Tibial nerve (tissue), 4 donors: Measurements from ENCODE around the gene NOVA2. TPM values are rescaled to one million over a fixed set of nuclear protein-coding genes. Genes with fewer than 3 reads are reported as not detected.

Experiments used
- DNase-seq, 2 donors: peaks; one replicate each; pipeline ENCODE4 v3.0.0-alpha.2; 2019; ENCODE audit warnings: low spot score in 2 of 2
- H3K27ac ChIP-seq, 4 donors: fragments of 200-600 bp; sonication (generic) in 3 of 4; one replicate each; pipeline ENCODE4 v1.5.1; 2017 to 2019; ENCODE audit warnings: mild to moderate bottlenecking in 1 of 4
- H3K27me3 ChIP-seq, 2 donors: fragments of 200-600 bp; sonication (generic) in 1 of 2; one replicate each; pipeline versions ENCODE4 v1.5.1 to v1.6.0; 2017 to 2019
- H3K36me3 ChIP-seq, 3 donors: fragments of 200-600 bp; sonication (generic); one replicate each; pipeline ENCODE4 v1.5.1; 2018 to 2019
- H3K4me1 ChIP-seq, 4 donors: fragments of 200-600 bp; sonication (generic) in 3 of 4; one replicate each; pipeline ENCODE4 v1.5.1; 2017 to 2019
- H3K4me3 ChIP-seq, 4 donors: fragments of 200-600 bp; sonication (generic) in 3 of 4; one replicate each; pipeline ENCODE4 v1.5.1; 2017 to 2019; ENCODE audit warnings: mild to moderate bottlenecking in 1 of 4, moderate library complexity in 1 of 4
- H3K9me3 ChIP-seq, 4 donors: fragments of 200-600 bp; sonication (generic) in 3 of 4; one replicate each; pipeline ENCODE4 v1.5.1; 2017 to 2019
- CTCF ChIP-seq, 5 experiments: fragments of 200-600 bp in 3 of 5; fragments of 450-650 bp in 2 of 5; sonication (generic) in 3 of 5; IDR thresholded peaks; one replicate each; pipeline ENCODE4 v1.5.1; 2016 to 2019; ENCODE audit warnings: antibody characterized with exemption in 5 of 5, mild to moderate bottlenecking in 3 of 5, moderate library complexity in 2 of 5
- EP300 ChIP-seq, 2 donors: sonication (generic); formaldehyde crosslinking; IDR thresholded peaks; one replicate each; pipeline ENCODE4 v1.6.1; 2017; ENCODE audit warnings: antibody characterized with exemption in 2 of 2, mild to moderate bottlenecking in 1 of 2
- POLR2A ChIP-seq, 2 donors: fragments of 450-650 bp; IDR thresholded peaks; one replicate each; pipeline ENCODE4 v1.6.1; 2017; ENCODE audit warnings: antibody characterized with exemption in 2 of 2, mild to moderate bottlenecking in 2 of 2, moderate library complexity in 2 of 2
- WGBS, 2 donors: methylation state at CpG; one replicate each; pipeline ENCODE4 v1.1.5; 2018; 5-methylcytosine and 5-hydroxymethylcytosine counted together
- total RNA-seq, 4 donors: library from RNA; depleted of rRNA; stranded (reverse); fragments of >200 nt; gene quantifications; one replicate each; pipeline ENCODE4 v1.1.0, GENCODE V29; 2016

NOVA2 gene
- total RNA-seq, 4 donors from 2014 or later: 1.5 to 6.9 (median 1.7) TPM

DNA sequence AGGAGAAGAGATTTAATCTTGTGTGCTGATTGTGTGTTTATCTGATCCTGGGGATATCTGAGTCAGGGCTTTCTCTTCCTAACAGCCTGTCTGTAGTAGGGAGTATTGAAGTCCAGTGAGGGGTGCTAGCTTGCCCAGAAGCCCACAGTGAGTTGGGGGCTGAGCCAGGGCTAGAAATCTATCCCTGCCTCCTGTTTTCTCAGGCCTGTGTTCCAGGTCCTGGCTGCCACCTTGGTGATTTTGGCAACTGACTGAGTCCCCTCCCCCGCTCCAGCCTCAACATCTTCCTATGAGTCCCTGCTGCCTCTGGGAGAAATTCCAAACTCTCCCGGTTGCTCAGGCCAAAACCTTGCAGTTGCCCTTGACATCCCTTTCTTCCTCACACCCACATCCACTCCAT, 7.7 kb upstream of the NOVA2 start:
- H3K27me3 ChIP-seq: peaks cover 0 to 58% of the 10 kb centered on the region in 2 donors
- no peaks in the 10 kb centered on the region for H3K4me1 ChIP-seq
- DNase-seq: no peak
- TF ChIP-seq POLR2A (IDR thresholded peaks at IDR 0.05): no peak
- no peak for TF ChIP-seq CTCF (IDR thresholded peaks at IDR 0.05)
- TF ChIP-seq EP300 (IDR thresholded peaks at IDR 0.05): no peak
- 38 to 45% methylated on average over 2 of the region's 2 CpGs for WGBS, 2 donors
- H3K9me3 ChIP-seq: no peaks in the 10 kb centered on the region
- H3K36me3 ChIP-seq: no peaks in the 10 kb centered on the region
- no peak overlapping the region for H3K27ac ChIP-seq
- no peak overlapping the region for H3K4me3 ChIP-seq

DNA sequence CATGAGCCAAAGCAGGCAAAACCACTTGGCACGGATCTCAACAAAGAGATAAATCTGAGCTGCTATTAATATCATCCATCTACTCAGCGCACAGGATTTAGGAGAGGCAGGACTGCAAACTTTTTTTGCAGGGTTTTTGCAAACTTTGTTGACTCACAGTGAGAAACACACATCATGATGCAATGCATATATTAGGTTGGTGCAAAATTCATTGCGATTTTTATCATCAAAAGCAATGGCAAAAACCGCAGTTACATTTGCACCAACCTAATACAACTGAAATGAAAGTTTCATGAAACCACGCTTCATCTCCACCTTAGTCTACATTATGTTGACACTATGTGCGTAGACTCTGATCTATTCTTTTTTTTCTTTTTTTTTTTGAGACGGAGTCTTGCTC, 4.5 kb upstream of the NOVA2 start:
- no peak for DNase-seq
- H3K27me3 ChIP-seq: peaks cover 0 to 74% of the 10 kb centered on the region in 2 donors
- 77 to 87% methylated on average over 7 of the region's 7 CpGs for WGBS, 2 donors
- H3K4me3 ChIP-seq: no peak overlapping the region
- peaks cover 0 to 4% (median 0%) of the 10 kb centered on the region in 4 donors for H3K9me3 ChIP-seq
- no peak overlapping the region for H3K27ac ChIP-seq
- H3K36me3 ChIP-seq: no peaks in the 10 kb centered on the region
- TF ChIP-seq EP300 (IDR thresholded peaks at IDR 0.05) (no peak), POLR2A (IDR thresholded peaks at IDR 0.05) (no peak), CTCF (IDR thresholded peaks at IDR 0.05) (no peak)
- peaks cover 0 to under 1% (median 0%) of the 10 kb centered on the region in 4 donors for H3K4me1 ChIP-seq

DNA sequence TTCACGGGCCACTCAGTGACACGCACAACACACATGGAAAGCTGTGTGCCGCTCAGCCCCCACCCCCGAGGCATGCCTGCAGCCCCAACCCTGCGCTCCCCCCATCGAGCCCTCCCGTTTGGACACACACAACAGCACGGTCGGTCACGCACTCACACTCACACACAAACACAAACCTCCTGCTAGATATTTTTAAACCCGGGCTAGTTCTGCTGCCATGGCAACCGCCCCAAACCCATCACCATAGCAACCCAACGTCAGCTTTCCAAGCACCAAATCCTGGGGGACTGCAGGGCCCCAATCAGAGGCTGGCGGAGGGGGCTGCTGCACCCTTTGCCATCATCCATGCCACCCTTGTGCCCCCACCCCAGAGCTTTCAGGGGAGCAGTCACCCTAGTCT, 2.5 kb upstream of the NOVA2 start:
- 34 to 44% methylated on average over 7 to 14 of the region's 14 CpGs for WGBS, 2 donors
- peaks cover 0 to 79% of the 10 kb centered on the region in 2 donors for H3K27me3 ChIP-seq
- DNase-seq: no peak
- H3K4me1 ChIP-seq: peaks cover 0 to 7% (median 0%) of the 10 kb centered on the region in 4 donors
- H3K9me3 ChIP-seq: peaks cover 0 to 4% (median 0%) of the 10 kb centered on the region in 4 donors
- no peak overlapping the region for H3K27ac ChIP-seq
- TF ChIP-seq POLR2A (IDR thresholded peaks at IDR 0.05) (no peak), EP300 (IDR thresholded peaks at IDR 0.05) (no peak), CTCF (IDR thresholded peaks at IDR 0.05) (no peak)
- no peak overlapping the region for H3K4me3 ChIP-seq
- H3K36me3 ChIP-seq: no peaks in the 10 kb centered on the region

DNA sequence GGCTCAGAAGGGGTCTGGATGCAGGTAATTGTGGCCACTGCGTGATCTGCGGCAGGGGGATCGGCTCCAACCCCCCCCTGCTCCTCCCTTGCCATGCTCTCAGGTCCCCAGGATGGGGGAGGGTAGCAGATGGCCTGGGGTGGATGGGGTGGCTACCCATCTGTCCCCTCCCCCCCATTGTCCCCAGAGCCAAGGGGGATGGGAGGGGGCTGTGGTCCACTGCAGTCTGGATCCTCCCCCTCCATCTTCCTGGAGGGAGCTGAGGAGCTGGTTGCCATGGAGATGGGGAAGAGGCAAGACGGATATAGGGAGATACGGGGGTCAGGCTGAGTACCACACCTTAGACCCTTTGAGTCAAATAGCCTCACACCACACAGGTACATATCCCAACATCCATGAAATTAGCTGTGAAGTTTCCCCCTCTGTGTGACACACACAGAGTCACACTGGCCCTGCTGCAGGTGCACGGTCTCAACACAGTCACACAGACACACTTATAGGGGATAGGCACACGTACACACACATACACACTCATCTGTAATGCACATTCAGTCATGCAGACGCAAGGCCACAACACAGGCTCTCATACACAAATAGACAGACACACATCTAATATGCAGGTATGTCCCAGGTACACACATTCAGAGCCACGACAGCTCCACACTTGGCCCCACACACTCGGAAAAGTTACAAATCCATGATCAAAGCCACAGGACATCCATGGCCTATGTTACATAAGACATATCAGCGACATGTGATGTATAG, 1.8 kb upstream of the NOVA2 start:
- Histone ChIP-seq H3K4me3 (no peak overlapping the region), H3K4me1 (peaks cover 0 to 7% (median 0%) of the 10 kb centered on the region in 4 donors), H3K9me3 (peaks cover 0 to 4% (median 0%) of the 10 kb centered on the region in 4 donors), H3K27ac (no peak overlapping the region), H3K27me3 (peaks cover 0 to 85% of the 10 kb centered on the region in 2 donors), H3K36me3 (no peaks in the 10 kb centered on the region)
- TF ChIP-seq POLR2A (IDR thresholded peaks at IDR 0.05) (no peak), EP300 (IDR thresholded peaks at IDR 0.05) (no peak), CTCF (IDR thresholded peaks at IDR 0.05) (no peak)
- WGBS, 2 donors: 73 to 76% methylated on average over 11 of the region's 11 CpGs
- no peak for DNase-seq

DNA sequence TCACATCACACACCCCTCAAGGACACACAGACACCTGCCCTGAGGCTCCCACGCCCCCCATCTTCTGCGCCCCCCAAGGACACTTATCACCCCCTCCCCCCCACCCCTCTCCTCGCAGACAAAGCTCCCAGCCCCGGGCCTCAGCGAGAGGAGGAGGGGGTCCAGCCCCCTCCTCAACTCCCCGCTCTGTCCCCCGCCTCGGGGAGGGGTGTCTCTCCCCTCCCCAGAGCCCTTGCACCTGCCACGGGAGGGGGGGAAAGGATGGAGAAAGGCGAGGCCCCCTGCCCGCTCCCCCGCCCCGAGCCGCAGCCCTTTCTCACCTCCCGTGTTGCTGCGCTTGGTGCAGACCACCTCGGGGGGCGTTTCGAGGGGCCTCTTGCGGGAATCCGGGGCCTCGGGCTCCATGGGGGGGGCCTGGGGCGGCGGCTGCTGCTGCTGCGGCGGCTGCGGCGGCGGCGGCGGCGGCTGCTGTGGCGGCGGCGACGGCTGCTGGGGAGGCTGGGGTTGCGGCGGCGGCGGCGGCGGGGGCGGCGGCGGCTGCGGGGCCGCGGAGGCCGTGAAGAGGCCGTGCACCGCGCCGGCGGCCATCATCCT, 621 bp downstream of the NOVA2 start:
- TF ChIP-seq POLR2A (IDR thresholded peaks at IDR 0.05) (no peak), CTCF (IDR thresholded peaks at IDR 0.05) (no peak), EP300 (IDR thresholded peaks at IDR 0.05) (no peak)
- H3K4me1 ChIP-seq: peaks cover 0 to 7% (median 0%) of the 10 kb centered on the region in 4 donors
- no peaks in the 10 kb centered on the region for H3K36me3 ChIP-seq
- peaks cover 0 to 4% (median 0%) of the 10 kb centered on the region in 4 donors for H3K9me3 ChIP-seq
- WGBS, 2 donors: 0 to 2% methylated on average over 4 to 14 of the region's 54 CpGs
- H3K27me3 ChIP-seq: peaks cover 0 to 94% of the 10 kb centered on the region in 2 donors
- peak overlapping the region in 3 of 4 donors; percentile 0 to 49 (median 9) for H3K4me3 ChIP-seq
- no peak for DNase-seq
- peak overlapping the region in 1 of 4 donors; percentile 65 for H3K27ac ChIP-seq
